Thyroid gland (tissue), 4 donors: ENCODE data around the gene SMARCE1.

Experiments
- POLR2A ChIP-seq, 2 donors: fragments of 450-650 bp; IDR thresholded peaks; one replicate each; pipeline ENCODE4 v1.6.1; 2017; ENCODE audit warnings: antibody characterized with exemption in 2 of 2, mild to moderate bottlenecking in 2 of 2, moderate library complexity in 1 of 2
- TF ChIP-seq, protein P1 (sequence below), 6 experiments: fragments of 200-600 bp in 3 of 6; fragments of 450-650 bp in 3 of 6; sonication (generic) in 3 of 6; IDR thresholded peaks; one replicate each; pipeline ENCODE4 v1.5.1; 2016 to 2019; ENCODE audit warnings: antibody characterized with exemption in 6 of 6, mild to moderate bottlenecking in 2 of 6, inconsistent platforms in 1 of 6, moderate library complexity in 1 of 6

DNA sequence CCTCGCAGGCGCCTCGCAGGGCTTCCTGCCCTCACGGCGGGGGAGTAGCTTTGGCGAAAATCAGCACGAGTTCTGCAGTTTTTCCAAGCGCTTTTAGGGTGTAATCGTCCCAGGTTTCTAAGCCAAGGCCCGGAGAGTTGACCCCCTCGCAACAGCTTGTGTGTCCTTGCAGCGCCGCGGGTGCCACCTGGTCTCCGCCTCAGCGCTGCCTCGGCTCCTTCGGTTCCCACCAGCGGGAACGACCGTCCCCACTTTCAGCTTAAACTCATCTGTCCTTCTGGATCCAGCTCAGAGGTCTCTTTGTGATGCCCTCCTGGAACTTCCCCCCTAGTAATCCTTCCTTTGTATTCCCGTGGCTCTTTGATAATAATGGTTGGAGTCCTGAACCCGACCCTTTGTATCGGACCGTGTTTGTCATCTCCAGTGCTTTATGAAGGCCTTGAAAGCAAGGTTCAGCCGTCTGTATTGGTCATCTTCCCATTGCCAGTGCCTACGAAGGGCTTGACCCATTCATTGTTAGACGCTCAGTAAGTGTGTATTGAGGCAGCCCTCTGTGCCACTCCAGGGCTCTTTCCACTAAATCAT, 858 bp upstream of the SMARCE1 start:
- TF ChIP-seq, protein P1, sequence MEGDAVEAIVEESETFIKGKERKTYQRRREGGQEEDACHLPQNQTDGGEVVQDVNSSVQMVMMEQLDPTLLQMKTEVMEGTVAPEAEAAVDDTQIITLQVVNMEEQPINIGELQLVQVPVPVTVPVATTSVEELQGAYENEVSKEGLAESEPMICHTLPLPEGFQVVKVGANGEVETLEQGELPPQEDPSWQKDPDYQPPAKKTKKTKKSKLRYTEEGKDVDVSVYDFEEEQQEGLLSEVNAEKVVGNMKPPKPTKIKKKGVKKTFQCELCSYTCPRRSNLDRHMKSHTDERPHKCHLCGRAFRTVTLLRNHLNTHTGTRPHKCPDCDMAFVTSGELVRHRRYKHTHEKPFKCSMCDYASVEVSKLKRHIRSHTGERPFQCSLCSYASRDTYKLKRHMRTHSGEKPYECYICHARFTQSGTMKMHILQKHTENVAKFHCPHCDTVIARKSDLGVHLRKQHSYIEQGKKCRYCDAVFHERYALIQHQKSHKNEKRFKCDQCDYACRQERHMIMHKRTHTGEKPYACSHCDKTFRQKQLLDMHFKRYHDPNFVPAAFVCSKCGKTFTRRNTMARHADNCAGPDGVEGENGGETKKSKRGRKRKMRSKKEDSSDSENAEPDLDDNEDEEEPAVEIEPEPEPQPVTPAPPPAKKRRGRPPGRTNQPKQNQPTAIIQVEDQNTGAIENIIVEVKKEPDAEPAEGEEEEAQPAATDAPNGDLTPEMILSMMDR (IDR thresholded peaks at IDR 0.05) = no peak
- TF ChIP-seq POLR2A (IDR thresholded peaks at IDR 0.05) = no peak
